GM18873 (cell line): ENCODE results near the gene IQCH.

Source experiments
- ATAC-seq: cut with Tn5 transposase; IDR thresholded peaks from one replicate; pipeline ENCODE4 v1.9.1; 2021; ENCODE audit warnings: mild to moderate bottlenecking, moderate library complexity, moderate number of reproducible peaks; ENCODE audit not compliant: unreplicated experiment, low FRiP score

The IQCH gene

DNA sequence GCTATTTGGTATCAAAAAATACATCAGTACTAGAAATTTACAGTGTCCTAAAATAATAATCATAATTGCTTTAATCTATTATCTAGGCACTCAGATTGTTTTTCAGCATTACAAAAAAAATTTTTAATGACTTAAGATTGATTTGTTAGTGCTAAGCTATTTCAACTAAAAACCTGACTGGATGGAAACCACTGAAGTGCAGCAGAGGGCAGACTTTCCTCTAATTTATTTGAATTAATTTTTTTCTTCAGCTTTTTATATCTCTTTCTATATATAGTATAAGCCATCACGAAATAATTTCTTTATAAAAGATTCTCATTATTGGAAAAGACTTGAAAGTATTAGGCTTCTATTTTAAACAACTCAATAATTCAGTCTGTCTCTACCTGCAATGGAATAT, 131.4 kb downstream of the IQCH start:
- ATAC-seq = no peak

- no peak for ATAC-seq
These were observed 132.4 kb downstream of the IQCH start for GRCh38 chr15:67386947-67387346.

DNA sequence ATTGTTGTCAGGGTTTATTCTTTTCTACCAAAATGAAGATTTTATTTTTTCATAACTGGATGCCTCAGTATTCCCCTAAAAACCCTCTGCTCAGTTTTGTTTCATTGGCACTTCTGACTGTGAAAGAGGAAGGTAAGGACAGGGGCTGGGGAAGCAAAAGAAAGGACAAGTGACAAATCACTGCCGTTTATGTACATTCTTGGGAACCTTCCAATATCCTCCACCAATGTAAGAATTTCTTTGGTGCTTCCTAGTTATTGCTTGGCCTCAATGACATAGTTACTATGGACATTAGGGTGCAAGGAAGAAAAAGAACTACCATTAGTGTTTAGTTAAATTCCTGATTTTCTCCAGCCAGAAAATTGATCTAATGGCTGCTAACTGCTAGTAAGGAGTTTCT, 135.4 kb downstream of the IQCH start:
- ATAC-seq = no peak

DNA sequence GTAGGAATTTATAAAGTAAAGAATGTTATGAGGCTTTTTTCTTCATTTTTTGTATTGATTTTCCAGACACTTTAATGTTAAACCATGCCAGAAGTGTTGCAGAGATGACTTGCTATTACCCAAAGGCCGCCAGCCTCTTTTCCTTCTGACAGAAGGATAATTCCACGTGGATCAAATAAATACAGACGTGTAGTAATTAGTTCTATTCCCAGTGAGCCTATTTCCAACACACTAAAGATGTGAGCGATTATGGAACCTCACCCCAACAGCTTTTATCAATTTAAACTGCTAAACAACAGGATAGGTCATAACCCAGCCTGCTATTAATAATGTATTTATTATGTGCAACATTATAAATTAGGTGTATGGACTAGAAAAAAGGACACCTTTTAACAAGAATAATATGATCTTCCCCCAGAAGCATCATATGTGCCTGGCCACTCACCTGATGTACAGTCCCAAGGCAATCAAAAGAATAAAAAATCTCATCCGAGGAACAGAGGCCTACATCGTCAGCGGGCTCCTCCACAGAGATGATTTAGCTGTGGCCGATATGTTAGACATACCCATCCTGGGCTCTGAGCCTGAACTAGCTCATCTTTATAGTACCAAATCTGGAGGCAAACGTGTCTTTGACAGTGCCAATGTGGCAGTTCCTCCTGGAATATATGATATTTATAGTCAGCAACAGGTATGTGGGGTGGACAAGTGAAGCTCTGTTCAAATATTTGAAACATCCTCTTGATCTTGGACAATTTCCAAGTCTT, 140.5 kb downstream of the IQCH start:
- ATAC-seq = no peak

DNA sequence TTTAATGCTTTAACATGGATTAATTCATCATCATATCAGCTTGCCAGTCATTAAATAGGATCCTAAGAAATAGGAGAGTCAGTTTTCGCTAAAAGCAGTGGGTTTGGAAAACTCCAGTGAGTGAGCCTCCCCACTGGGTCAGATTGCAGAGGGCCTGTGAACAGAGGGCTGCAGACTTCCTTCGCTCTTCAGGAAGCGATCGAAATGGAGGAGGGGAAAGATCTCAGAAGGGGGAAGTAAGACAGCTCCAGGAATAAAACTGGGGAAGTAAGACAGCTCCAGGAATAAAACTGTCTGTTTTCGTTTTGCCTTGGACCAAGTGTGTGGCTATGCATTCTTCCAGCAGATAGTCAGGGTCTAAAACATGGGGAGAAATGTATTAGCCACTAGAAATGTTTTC, 141.5 kb downstream of the IQCH start:
- no peak for ATAC-seq

DNA sequence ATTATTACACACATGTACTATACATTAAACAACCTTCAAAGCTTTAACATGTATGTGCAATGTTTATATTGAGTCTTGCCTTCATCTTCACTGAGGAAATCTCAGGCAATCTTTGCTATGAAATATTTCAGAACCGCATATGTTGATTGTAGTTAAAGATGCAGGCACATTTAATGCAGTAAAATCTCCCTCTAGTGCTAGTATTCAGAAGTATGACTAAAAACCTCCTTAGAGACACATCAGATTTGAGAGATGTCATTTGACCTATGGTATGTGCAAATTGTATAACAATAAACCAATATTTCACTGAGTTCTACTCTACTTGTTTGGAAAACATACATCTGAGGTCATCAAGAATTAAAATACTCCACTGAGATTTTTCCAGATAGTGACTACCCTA, 142.6 kb downstream of the IQCH start:
- no peak for ATAC-seq

- no peak for ATAC-seq
These were observed 145.3 kb downstream of the IQCH start for GRCh38 chr15:67399925-67400324.

GRCh38 chr15:67400890-67401289, 146.3 kb downstream of the IQCH start:
- no peak for ATAC-seq

GRCh38 chr15:67401336-67401735, 146.8 kb downstream of the IQCH start:
- ATAC-seq = no peak

DNA sequence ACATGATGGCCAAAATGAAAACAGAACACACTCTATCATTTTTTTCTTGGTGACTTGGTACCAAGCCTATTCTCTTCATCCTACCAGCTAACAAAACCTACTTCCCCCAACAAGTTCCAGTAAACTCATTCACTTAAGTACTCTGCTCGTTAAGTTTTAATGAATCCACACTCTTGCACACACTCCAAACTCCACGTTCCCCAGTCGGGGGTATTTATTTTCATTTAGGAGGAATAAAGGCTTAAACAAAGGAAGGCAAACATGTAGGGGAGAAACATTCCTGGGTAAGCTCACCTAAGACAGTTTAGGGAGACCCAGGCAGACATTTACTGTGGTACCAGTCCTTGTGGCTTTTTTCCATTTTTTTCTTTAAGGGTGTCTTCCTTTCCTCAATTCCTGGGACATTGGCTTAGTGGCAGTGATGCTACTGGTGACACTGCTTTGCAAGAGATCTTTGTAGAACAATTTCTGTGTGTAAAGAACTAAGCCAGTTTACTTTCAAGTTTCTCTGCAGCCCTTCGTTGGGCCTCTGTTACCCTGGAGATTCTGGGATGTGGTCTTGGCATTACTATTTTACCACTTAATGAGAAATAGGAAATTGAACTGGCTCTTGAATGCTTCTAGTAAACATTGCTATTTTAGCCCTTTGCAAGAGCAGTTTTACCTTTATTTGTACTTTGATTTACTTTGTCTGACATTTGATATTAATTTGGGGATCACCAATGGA, 149.0 kb downstream of the IQCH start:
- ATAC-seq = no peak

DNA sequence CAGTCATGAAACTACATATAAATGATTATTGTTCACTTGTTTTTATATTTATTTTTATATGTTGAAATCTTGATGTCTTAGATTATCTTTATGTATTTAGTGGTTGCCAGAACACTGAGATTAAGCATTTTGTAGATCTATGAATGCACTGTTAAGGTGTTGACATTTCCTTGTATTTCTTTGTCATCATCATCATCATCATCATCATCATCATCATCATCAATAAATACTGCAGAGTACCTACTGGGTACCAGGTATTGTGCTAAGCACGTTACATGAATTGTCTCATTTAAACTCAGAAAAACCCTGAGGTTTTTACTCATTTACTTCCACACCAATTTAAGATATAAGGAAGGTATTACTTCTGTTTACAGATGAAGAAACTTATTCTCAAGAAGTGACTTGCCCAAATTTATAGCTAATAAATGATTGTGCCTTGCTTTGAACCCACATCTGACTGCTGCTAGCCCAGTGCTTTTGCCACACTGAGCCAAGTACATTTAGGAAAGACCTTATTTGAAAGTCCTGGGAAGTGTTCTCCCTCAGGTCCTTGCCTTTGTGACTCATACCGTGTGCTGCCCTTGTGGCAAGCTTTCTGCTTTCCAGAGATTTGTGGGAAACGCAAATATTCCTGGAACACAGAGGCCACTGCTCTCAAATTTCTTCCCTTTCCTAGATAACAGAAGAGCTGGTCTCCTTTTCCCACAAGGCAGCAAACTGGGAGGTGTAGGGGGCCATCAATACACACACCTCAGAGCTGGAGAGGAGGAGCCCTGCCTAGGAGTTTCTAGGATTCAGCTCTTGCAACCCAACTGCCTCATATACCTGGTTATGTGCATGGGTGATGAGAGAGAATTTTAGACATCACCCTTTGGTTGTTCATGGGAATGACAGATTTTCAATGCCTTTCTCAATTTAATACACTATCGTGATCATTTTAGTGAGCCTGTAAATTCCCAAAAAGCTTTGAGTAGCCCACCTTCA, 150.9 kb downstream of the IQCH start:
- no peak for ATAC-seq

DNA sequence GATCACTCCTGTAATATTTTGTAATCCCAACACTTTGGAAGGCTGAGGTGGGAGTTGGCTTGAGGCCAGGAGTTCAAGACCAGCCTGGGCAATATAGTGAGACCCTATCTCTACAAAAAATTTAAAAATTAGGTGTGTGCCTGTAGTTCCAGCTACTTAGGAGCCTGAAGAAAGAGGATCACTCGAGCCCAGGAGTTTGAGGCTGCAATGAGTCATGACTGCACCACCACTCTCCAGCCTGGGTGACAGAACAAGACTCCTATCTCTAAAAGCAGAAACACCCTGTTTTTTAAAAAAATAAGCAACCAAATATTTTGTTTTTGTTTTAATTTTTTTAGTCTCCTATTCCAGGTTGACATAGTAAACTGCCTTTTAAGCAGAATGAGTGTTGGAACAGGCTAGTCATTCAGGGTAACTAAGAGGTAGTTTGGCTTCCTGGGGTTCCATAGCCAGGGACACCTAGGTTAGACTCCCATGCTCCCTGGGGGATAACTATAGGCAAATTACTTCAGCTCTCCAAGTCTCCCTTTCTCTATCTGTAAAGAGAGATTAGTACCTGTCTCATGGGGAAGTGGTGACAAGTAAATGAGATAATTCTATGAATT, 151.8 kb downstream of the IQCH start:
- ATAC-seq = no peak

DNA sequence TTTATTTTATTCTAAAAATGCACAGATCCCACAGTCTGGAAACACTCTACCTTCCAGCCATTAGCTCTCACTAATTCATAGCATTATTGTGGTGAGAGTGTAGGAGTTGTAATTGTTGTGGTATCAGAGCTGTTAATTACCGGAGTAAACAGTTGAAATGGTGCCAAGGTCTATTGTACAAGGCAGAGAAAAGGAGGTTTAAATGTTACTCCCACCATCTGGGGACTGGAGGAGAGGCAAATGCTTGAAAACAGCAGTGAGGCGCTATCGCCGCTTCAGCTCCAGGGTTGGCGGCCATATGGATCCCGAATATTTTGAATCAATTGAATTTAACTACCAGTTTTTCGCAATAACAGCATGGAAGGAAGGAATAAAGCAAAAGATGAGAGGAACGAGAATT, 153.2 kb downstream of the IQCH start:
- ATAC-seq = no peak

DNA sequence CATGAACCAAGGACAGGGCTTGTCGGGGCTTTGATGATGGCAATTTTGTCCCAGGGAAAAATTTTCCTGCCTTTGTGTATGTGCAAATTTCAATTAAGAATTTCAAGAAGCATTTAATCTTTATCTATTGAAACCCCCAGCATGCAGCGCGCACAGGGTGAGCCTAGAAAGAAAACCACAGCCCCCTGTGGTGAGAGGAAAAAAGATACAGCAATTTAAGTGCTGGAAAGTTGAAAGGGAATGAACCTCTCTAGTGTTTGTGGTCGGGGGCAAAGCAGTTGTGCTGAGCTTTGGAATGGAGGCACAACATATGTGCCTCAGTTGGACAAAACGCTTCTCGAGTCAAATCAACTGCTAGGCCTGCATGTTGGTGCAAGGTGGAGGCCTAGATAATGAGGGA, 154.6 kb downstream of the IQCH start:
- no peak for ATAC-seq

DNA sequence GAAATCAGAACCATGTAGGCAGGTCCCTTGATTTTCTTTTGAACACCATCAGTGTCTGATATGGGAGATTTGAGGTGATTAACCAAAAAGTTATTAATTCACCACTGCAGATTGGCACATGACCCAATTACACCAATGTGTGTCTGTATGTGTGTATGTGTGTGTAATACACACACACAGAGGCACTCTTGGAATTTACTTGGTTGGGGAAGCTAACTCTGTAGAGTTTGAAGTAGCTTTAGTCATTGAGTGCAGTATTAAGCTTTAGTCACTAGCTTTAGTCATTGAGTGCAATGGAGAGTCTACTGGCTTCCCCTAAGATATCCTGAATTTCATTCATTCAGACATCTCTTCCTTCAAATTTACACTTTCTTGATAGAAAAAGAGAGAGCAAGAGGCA, 156.9 kb downstream of the IQCH start:
- ATAC-seq = no peak

DNA sequence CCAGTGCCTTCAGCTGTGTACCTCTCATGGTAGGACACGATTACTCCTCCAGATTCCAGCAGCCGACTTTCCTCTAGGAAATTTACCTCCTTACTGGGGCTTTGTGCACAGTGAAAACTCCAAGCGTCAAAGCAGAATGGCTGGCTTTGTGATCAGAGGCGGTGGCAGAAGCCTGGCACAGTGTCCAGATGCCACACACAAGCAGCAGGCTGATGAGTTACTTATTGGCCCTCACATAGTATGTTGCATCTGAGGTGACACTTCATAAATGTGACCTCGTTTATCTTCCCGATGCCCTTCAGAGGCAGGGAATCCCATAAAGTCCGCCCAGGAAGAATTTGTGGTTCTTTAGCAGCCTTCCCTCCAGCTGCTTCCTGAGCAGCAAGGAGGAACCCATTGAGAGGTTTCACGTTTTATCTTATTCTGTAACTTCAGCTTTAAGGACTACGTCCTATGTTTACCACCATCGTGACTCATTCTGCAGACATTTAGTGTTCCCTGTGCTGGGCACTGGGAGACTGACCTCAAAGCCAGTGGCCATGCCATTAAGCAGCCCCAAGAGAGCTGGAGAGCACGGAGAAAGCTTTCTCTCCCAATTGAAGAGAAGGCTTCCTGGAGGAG, 159.3 kb downstream of the IQCH start:
- no peak for ATAC-seq

GRCh38 chr15:67415181-67415580, 160.6 kb downstream of the IQCH start:
- no peak for ATAC-seq

- no peak for ATAC-seq
These were observed 162.3 kb downstream of the IQCH start for GRCh38 chr15:67416891-67417290.

DNA sequence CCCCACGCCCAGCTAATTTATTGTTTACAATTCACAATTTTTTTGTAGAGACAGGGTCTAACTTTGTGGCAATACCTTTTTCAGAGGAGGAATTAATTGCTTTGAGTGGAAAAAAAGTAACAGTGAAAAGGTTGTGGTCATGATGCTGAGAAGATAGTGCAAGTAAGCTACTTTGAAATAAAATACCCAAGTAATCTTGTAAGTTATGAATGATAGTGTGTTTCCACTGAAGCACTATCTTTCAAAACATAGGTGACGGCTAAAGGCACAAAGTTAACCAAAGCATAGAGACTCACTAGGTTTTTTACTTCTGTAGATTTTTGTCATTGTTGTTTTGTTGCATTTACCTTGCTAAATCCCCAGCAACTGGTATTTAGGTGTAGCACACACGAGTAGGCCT, 165.1 kb downstream of the IQCH start:
- no peak for ATAC-seq

GRCh38 chr15:67420137-67420536, 165.6 kb downstream of the IQCH start:
- no peak for ATAC-seq
